DMS114 treated with DMSO at 0.1 percent for 48 hours (cell line): ENCODE data around the gene ZFP36.
"Not testable (repeated sequence)": the region's sequence is repeated elsewhere in the genome, so short reads cannot be mapped to it uniquely, and the experiment has no call there.

ENCODE experiments used
- DNase-seq: peaks from one replicate; lab custom pipeline; 2025; ENCODE audit not compliant: unreplicated experiment; lab: John Stamatoyannopoulos, UW

The ZFP36 gene

GRCh38 chr19:39435499-39436349, 29.1 kb downstream of the ZFP36 start, which contains the start of gene RPS16:
Gene RPS16 (minus strand): TSS chr19:39435949. CDS start chr19:39435895, 54 bp downstream.
- DNase-seq: peak; percentile 98

GRCh38 chr19:39436350-39436716, 29.7 kb downstream of the ZFP36 start:
- DNase-seq: no peak

GRCh38 chr19:39438270-39438934, 31.8 kb downstream of the ZFP36 start:
- DNase-seq: no peak

- DNase-seq: no peak
Measured at GRCh38 chr19:39444598-39445195, 38.0 kb downstream of the ZFP36 start.

GRCh38 chr19:39445196-39446111, 38.8 kb downstream of the ZFP36 start, which contains the start of gene SUPT5H:
Gene SUPT5H (plus strand): TSS chr19:39445582. CDS start chr19:39445891, 309 bp downstream.
- peak; percentile 89 for DNase-seq

- DNase-seq: no peak
Measured at GRCh38 chr19:39446365-39447084, 39.9 kb downstream of the ZFP36 start.

- DNase-seq: no peak
Measured at GRCh38 chr19:39448271-39448670, 41.6 kb downstream of the ZFP36 start.

GRCh38 chr19:39449116-39449797, 42.6 kb downstream of the ZFP36 start:
- DNase-seq: no peak

- not testable (repeated sequence) for DNase-seq
Measured at GRCh38 chr19:39451257-39451656, 44.6 kb downstream of the ZFP36 start.
